Omental fat pad (tissue), 4 donors: ENCODE data around the gene PKP3. TPM values are rescaled to one million over a fixed set of nuclear protein-coding genes. Genes with fewer than 3 reads are reported as not detected.

Source experiments
- ATAC-seq: fragments of 150-250 bp; one replicate; pipeline ENCODE4 v1.9.1; 2016; ENCODE audit warnings: mild to moderate bottlenecking, moderate library complexity; ENCODE audit not compliant: low FRiP score
- DNase-seq: peaks from one replicate; pipeline ENCODE4 v3.0.0-alpha.2; 2019; ENCODE audit warnings: low spot score
- total RNA-seq, 4 donors: library from RNA; depleted of rRNA; stranded (reverse); fragments of >200 nt; gene quantifications; one replicate each; pipeline ENCODE4 v1.1.0, GENCODE V29; 2016
- TF ChIP-seq, protein P1 (sequence below), 3 donors: fragments of 450-650 bp; IDR thresholded peaks; one replicate each; pipeline ENCODE4 v1.5.1; 2016 to 2017; ENCODE audit warnings: antibody characterized with exemption in 3 of 3, mild to moderate bottlenecking in 3 of 3, moderate library complexity in 2 of 3

PKP3 gene
- total RNA-seq, 4 donors from 2014 or later = 0.09 to 0.96 (median 0.95) TPM; not detected in 1

- no peak for DNase-seq
- TF ChIP-seq, protein P1, sequence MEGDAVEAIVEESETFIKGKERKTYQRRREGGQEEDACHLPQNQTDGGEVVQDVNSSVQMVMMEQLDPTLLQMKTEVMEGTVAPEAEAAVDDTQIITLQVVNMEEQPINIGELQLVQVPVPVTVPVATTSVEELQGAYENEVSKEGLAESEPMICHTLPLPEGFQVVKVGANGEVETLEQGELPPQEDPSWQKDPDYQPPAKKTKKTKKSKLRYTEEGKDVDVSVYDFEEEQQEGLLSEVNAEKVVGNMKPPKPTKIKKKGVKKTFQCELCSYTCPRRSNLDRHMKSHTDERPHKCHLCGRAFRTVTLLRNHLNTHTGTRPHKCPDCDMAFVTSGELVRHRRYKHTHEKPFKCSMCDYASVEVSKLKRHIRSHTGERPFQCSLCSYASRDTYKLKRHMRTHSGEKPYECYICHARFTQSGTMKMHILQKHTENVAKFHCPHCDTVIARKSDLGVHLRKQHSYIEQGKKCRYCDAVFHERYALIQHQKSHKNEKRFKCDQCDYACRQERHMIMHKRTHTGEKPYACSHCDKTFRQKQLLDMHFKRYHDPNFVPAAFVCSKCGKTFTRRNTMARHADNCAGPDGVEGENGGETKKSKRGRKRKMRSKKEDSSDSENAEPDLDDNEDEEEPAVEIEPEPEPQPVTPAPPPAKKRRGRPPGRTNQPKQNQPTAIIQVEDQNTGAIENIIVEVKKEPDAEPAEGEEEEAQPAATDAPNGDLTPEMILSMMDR (IDR thresholded peaks at IDR 0.05) = no peak
- no peak for ATAC-seq
Measured at GRCh38 chr11:441043-441417, 47.0 kb downstream of the PKP3 start.

GRCh38 chr11:441418-442274 is 47.6 kb downstream of the PKP3 start, which contains the start of gene ANO9:
Gene ANO9 (minus strand): TSS chr11:442011. CDS start chr11:441926, 85 bp downstream.
- ATAC-seq = peak; percentile 11
- TF ChIP-seq, protein P1 (IDR thresholded peaks at IDR 0.05) = no peak
- DNase-seq = no peak

- no peak for DNase-seq
- ATAC-seq = no peak
- TF ChIP-seq, protein P1 (IDR thresholded peaks at IDR 0.05) = no peak
Measured at GRCh38 chr11:442611-443081, 48.6 kb downstream of the PKP3 start.

DNA sequence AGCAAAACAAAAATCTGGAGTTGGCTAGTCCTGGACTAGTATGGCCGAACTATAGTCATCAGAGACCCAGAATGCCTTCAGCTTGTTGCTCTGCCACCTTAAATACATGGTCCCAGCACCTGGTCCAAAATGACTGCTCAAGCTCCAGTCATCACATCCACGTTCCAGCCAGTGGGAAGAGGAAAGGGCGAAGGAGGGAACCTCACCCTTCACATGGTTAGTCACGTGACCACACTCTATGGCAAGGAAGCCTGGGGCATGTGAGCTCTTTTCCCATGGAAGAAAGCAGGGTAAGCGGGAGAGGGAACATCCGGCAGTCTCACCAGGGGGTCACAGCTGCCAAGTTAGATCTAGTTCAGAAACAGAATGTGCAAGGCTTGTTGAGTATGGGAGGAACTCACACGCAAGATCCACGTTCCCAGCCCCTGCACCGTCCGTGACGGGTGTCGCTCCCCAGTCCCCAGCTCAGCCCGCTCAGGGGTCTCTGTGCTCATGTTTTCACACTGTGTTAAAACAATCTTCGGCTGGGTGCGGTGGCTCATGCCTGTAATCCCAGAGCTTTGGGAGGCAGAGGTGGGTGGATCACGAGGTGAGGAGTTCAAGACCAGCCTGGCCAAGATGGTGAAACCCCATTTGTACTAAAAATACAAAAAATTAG is 49.7 kb downstream of the PKP3 start:
- ATAC-seq = no peak

DNA sequence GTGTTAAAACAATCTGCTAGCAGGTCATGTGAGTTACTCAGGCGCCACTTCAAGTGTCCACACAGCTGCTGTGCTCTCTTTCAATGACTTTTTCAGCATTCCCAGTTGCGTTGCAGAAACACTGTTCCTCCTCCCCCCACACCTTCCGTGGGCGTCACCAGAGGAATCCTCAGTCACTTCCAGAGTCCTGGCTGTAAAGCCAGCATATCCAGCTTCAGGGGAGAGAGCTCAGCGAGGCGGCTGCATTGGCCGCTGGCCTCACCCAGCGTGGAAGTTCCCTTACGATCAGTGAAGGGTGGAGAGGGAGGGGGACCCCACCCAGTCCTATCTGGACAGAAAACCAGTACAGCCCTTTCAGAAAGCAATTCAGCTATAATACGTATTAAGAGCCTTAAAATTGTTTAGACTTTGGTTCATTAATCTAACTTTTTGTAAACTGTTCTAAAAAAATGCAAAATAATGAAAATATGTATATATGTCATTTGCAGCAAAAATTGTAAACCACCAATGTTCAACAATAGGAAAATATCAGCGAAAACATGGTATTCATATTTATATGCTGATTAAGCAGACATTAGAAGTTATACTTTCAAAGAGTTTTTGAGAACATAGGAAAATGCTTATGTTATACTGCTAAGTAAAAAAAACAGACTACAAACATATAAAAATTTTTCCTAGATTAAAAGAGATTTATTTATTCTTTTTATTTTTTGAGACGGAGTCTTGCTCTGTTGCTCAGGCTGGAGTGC is 50.6 kb downstream of the PKP3 start:
- no peak for DNase-seq
- TF ChIP-seq, protein P1 (IDR thresholded peaks at IDR 0.05) = no peak
- no peak for ATAC-seq

More for the DNA sequence above, 49.7 kb downstream of the PKP3 start:
- no peak for DNase-seq
- TF ChIP-seq, protein P1 (IDR thresholded peaks at IDR 0.05) = no peak

GRCh38 chr11:445765-446588 is 52.0 kb downstream of the PKP3 start:
- ATAC-seq (no peak), DNase-seq (no peak)
- TF ChIP-seq, protein P1 (IDR thresholded peaks at IDR 0.05) = no peak
